A549 treated with RU486 at 1 μM for 4 hours (cell line): ENCODE data around the gene PSG7. TPM values are rescaled to one million over a fixed set of nuclear protein-coding genes. Genes with fewer than 3 reads are reported as not detected.

Experiments used
- total RNA-seq: library from RNA; stranded (reverse); fragments of 200-300 nt; extraction: Qiagen RNA extraction; gene quantifications from 5 replicates; pipeline ENCODE4 v1.2.3, GENCODE V29; 2022; ENCODE audit warnings: low read depth

Gene PSG7
- 0.07 to 0.25 TPM (median 0.07 TPM) in 3 of 5 replicates, not detected in the others for total RNA-seq

GRCh38 chr19:42937107-42937506 is at the start of gene PSG7:
TSS of gene PSG7 (minus strand) at chr19:42937207. CDS start at chr19:42937076, 131 bp downstream.

DNA sequence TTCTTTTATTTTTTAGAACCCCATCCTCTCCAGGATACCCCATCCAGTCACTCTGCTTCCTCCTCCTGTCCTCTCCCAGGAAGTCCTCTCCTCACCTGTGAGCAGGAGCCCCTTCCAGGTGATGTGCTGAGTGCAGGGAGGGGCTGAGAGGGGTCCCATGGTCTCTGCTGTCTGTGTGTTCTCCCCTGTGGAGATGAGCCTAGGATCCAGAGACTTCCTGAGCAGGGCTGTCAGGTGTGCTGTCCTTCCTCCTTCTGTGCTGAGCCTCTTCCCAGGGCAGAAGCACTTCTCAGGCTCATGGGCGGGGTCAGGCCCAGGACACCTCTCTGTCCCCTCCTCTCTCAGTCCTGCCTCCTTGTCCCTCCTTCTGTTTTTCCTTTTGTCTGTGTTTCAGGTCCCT is 19.4 kb downstream of the PSG7 start, which contains the start of gene PSG6:
Gene PSG6 (minus strand): TSS at position 261 of the 400 bp plus-strand sequence. CDS start 102 bp downstream, at position 159.

GRCh38 chr19:42879613-42880012 is 57.4 kb downstream of the PSG7 start, which contains the start of gene PSG1:
TSS of gene PSG1 (minus strand) at chr19:42879713. CDS start at chr19:42879581, 132 bp downstream.

Other genes with a start within 250 kb of the PSG7 start
- 0.16 to 0.18 TPM in 2 of 5 replicates, not detected in the others for gene PSG3, start 196.7 kb downstream of the PSG7 start, total RNA-seq
- gene PSG8, start 171.5 kb downstream of the PSG7 start, total RNA-seq: 0.11 to 0.21 TPM (median 0.14 TPM) in 4 of 5 replicates, not detected in the other
- gene PSG1, start 57.5 kb downstream of the PSG7 start, total RNA-seq: 0.19 to 0.84 TPM (median 0.29 TPM) in 4 of 5 replicates, not detected in the other
- gene PSG6, start 19.3 kb downstream of the PSG7 start, total RNA-seq: 0.18 to 0.26 TPM in 2 of 5 replicates, not detected in the others
- 0.15 to 0.46 TPM in 2 of 5 replicates, not detected in the others for gene PSG11, start 89.3 kb upstream of the PSG7 start, total RNA-seq
- not detected in 5 replicates for gene PSG2, start 145.5 kb upstream of the PSG7 start, total RNA-seq
- gene PSG5, start 249.3 kb upstream of the PSG7 start, total RNA-seq: 0.45 to 0.85 TPM (median 0.64 TPM) in 5 replicates